T-helper 9 cell (primary cell): ENCODE results near the gene TNFAIP1.
"Not testable (repeated sequence)": the region's sequence is repeated elsewhere in the genome, so short reads cannot be mapped to it uniquely, and the experiment has no call there.

ENCODE experiments used
- DNase-seq: peaks from one replicate; pipeline ENCODE4 v3.0.0-alpha.2; 2020
- total RNA-seq, 2 donors: gene quantifications; one replicate each; lab custom pipeline; 2026; lab: John Stamatoyannopoulos, UW

Gene TNFAIP1
- 19.5 to 35.6 reads per million in 2 donors for total RNA-seq

GRCh38 chr17:28335201-28335958, at the start of gene TNFAIP1, which contains the start of gene IFT20:
TSS of gene TNFAIP1 (plus strand) at chr17:28335761. CDS start at chr17:28339522, 3,761 bp downstream.
TSS of gene IFT20 (minus strand) at chr17:28335472. CDS start at chr17:28331985, 3,487 bp downstream.
- DNase-seq = peak; percentile 92

- no peak for DNase-seq
These were observed 49.6 kb upstream of the TNFAIP1 start for GRCh38 chr17:28285965-28286364.

- no peak for DNase-seq
These were observed 44.9 kb upstream of the TNFAIP1 start for GRCh38 chr17:28290703-28291102.

- no peak for DNase-seq
These were observed 43.7 kb upstream of the TNFAIP1 start for GRCh38 chr17:28291780-28292330.

- not testable (repeated sequence) for DNase-seq
These were observed 42.7 kb upstream of the TNFAIP1 start for GRCh38 chr17:28292878-28293277.

- DNase-seq = no peak
These were observed 41.6 kb upstream of the TNFAIP1 start for GRCh38 chr17:28293994-28294393.

GRCh38 chr17:28295677-28296578, 39.6 kb upstream of the TNFAIP1 start:
- DNase-seq = no peak

- DNase-seq = no peak
These were observed 37.1 kb upstream of the TNFAIP1 start for GRCh38 chr17:28298449-28298848.

- no peak for DNase-seq
These were observed 28.6 kb upstream of the TNFAIP1 start for GRCh38 chr17:28306954-28307401.

- no peak for DNase-seq
These were observed 21.7 kb upstream of the TNFAIP1 start for GRCh38 chr17:28313841-28314240.

GRCh38 chr17:28315846-28316705, 19.5 kb upstream of the TNFAIP1 start:
- DNase-seq = no peak

- no peak for DNase-seq
These were observed 18.2 kb upstream of the TNFAIP1 start for GRCh38 chr17:28317099-28317965.

- DNase-seq = no peak
These were observed 17.4 kb upstream of the TNFAIP1 start for GRCh38 chr17:28317966-28318758.

- peak; percentile 88 for DNase-seq
These were observed 16.6 kb upstream of the TNFAIP1 start, which contains the start of gene TMEM97 for GRCh38 chr17:28318759-28319597. TSS of gene TMEM97 (plus strand) at chr17:28319200. CDS start at chr17:28319240, 40 bp downstream.

- no peak for DNase-seq
These were observed 16.0 kb upstream of the TNFAIP1 start for GRCh38 chr17:28319598-28319935.

- DNase-seq = no peak
These were observed 15.1 kb upstream of the TNFAIP1 start for GRCh38 chr17:28320215-28321061.

GRCh38 chr17:28324267-28324745, 11.3 kb upstream of the TNFAIP1 start:
- DNase-seq = no peak

GRCh38 chr17:28324781-28325180, 10.8 kb upstream of the TNFAIP1 start:
- DNase-seq = no peak
